ENCODE results near the gene CSNK1G3.

Gene CSNK1G3

DNA sequence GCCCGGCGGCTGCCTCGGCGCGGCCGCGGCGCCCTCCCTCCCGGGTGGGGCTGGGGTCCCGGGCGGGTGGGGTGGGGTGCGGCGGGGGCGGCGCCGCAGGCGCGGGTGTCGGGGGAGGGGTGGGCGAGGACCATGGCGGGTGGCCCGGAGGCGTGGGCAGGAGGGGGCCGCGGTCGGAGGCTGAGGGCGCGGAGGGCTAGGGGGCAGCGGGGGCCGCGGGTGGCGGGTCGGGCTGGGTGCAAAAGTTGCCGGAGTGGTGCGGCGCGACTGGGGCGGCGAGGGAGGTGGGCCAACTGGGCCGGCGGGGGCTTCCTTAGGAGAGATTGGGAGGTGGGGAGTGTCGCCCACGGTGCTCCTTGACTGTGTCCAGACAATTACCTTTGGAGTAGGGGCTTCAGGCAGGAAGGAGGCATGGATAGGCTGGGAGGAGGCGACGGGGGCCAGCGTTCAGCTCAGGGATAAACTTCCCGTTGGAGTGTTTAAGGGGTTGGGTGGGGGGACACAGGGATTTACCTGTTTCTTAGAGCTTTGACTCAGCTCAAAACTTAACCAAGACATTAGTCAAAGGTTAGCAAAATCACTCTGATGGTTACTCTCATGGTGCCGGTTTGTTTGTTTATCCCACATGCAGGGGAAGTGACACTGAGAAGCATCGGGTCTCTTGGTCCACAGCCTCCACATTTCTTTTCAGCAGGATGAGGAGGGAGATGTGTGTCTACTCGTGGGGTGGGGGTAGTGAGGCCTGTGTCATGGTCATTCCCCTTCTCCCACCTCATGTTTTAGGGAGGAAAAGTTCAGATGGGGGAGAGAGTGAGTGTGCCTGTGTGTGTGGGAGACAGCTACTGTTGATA, 859 bp downstream of the CSNK1G3 start:
- in situ Hi-C loops (cut with HindIII; ENCODE audit: low sequenced_read_pairs): no loop called here

DNA sequence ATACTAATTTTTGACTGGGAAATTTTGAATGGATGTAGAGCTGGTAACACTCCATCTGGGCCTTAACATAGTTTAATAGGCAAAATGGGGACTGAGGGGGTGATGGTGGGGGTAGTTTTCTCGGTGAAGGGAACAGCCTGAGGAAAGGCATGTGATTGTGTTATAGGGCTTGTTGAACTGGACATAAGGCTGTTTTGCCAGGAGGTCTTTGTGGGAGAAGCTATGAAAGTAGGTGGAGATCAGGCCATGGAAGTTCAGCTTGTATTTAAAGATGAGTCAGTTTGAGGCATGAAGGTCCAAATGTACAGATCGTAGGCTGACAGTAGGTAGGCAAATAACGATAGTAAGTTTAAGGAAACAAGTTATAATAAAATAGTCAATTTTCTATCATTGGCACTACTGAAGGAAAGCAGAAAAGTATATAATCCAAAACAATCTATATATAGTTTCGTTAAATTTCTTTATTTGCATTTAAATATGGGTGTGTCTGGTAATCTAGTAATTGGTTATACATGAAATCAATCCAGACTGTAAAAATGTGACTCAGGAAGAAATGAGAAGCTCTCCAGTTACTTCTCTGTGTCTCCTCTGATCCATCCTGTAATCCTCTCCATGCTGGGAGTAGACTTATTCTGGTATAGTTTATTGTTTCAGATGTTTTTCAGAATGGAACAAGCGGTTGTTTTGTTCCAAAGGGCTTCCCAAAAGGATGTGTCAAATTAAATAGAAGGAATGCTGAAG, 2.8 kb downstream of the CSNK1G3 start:
- in situ Hi-C loops (cut with HindIII; ENCODE audit: low sequenced_read_pairs): no loop called here

DNA sequence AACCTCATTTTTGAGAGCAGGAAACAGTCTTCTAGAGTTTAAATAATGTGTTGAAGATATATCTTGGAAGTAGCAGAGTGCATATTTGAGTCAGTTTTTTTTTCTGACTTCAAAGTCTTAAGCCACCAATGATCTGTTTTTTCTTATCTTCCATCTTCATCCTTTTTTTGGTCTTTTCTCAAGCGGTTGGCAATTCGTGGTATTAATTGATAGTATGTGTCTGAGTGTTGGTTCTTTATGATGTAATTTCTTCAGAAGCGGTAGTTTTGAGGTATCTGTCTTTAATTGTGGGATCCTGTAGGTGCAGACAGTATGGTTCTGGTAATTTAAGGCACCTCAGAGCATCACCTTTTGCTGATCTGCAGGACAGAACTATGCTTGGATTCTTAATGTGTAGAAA, 3.9 kb downstream of the CSNK1G3 start:
- in situ Hi-C loops (cut with HindIII; ENCODE audit: low sequenced_read_pairs): no loop called here

DNA sequence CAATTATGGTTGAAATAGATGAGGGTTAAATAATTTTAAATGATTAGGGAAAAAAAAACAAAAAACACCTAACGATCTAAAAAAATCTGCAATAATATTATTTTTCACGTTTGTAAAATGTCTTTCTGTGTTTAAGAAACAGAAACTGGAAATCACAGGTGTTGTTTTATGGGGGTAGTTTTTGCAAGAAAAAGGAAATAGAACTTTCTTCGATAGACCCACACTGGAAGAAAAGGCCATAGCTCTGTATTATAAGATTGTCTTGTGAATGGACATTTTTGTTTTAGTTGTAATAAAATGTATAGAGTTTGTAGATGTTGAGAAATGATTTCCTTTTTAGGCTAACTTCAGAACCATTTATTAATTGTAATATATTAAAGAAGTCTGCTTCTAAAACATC, 5.5 kb downstream of the CSNK1G3 start:
- in situ Hi-C loops (cut with HindIII; ENCODE audit: low sequenced_read_pairs): no loop called here

DNA sequence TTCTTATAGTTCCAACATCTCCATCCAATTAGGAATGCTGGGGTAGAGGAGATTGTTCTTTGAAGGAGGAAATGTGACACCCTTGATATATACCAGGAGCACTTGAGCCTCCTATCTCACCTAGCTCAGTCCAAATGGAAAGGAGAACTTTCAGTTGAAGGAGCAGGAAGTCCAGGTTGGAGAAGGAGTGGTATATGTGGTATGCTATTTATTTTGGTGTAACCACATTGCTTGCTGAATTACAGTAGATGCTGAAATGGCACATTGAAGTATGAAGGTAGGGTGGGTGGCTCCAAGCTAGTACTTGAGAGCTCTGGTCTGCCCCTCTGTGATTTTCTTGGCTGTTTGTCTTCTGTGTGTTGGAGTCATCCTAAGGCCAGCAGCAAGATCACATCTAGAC, 6.1 kb downstream of the CSNK1G3 start:
- in situ Hi-C loops (cut with HindIII; ENCODE audit: low sequenced_read_pairs): no loop called here

DNA sequence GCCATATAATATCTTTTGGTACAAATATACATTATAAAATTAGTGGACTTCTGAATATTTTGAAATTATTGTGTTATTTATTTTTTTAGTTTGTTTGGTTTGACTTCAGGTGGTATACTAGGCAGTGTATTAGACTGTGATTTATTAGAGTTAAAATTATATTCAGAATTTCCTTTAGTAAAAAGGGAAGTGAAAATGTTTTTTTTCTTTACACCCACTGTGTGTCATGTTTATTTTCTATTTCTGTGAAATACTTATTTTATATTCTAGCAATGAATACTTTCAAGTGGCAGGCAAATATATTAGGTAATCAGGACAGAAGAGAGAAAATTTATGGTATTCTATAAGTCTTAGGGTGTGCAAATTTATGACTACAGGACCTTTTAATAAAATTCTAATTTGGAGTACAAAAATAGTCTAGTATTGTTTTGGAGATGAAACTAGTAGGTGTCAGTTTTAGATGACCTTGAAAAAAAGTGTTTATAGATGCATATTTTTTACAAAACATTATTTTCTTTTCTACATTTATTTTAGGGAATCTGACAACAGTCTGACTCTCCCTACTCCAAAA, 8.8 kb downstream of the CSNK1G3 start:
- in situ Hi-C loops (cut with HindIII; ENCODE audit: low sequenced_read_pairs): no loop called here

DNA sequence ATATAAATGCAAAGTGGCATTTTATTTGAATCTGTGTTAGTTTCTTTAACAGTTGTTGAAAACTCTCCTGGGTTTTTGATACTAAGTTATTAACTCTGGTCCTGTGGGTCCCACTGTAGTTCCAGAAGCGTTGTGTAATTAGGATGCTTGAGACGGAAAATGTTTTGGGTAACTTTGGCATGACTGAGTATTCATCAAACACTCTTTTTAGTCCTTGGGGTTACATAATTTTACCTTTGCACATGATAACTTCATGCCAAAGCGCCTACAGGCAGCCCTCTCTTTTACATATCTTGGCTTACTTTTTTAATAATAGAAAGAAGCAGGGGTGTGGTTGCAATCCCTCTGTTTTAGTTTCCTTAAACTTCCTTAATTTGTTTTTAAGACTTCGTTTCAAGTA, 12.2 kb downstream of the CSNK1G3 start:
- in situ Hi-C loops (cut with HindIII; ENCODE audit: low sequenced_read_pairs): no loop called here

DNA sequence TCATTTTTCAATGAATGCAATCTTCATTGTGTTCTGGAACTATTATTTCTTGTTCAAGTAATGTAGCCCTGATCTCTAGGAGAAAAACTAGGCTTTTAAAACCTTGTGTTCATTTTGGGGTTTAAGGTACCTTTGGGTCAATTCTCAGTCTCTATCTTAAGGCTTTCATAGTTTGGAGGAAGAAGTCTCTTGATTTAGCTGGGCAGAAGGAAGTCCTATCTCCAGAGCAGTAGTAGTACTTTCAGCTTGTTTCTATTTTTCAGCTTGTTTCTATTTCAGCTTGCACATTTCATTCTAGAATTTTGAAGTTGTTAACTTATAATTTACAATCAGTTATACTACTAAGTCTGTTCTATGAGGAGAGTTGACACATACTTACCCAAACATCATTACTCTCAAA, 15.2 kb downstream of the CSNK1G3 start:
- in situ Hi-C loops (cut with HindIII; ENCODE audit: low sequenced_read_pairs): no loop called here

DNA sequence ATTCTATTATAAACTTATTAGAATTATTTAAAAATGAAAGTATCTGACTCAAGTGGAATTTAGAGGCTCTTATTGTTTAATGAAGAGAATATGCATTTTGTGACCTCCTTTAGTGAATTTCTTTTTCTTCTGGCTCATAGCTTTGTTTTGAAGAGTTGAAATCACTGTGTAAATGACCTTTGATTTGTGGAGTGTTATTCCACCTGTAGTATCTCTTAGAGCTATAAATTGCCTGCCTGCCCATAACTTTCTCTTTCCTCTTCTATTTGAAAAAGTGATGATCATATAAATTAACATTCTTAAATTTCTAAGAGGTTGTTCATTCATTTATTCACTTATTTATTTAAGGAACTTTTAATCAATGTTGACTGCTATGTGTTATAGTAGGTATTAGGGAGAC, 16.1 kb downstream of the CSNK1G3 start:
- in situ Hi-C loops (cut with HindIII; ENCODE audit: low sequenced_read_pairs): no loop called here

DNA sequence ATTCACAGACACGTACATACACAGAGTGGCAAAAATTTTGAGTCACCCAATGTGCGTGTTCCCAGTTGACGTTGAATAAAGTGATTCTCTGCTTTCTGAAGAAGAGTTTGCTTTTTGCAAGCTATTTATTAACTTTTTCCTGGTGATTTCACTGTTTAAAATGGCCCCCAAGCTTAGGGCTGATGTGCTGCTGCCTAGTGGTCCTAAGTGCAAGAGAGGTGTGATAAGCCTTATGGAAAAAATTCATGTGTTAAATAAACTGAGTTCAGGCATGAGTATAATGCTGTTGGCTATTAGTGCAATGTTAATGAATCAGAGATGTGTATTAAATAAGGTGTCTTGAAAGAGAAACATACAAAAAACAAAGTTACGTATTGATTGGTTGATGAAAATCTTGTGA, 16.9 kb downstream of the CSNK1G3 start:
- in situ Hi-C loops (cut with HindIII; ENCODE audit: low sequenced_read_pairs): no loop called here

DNA sequence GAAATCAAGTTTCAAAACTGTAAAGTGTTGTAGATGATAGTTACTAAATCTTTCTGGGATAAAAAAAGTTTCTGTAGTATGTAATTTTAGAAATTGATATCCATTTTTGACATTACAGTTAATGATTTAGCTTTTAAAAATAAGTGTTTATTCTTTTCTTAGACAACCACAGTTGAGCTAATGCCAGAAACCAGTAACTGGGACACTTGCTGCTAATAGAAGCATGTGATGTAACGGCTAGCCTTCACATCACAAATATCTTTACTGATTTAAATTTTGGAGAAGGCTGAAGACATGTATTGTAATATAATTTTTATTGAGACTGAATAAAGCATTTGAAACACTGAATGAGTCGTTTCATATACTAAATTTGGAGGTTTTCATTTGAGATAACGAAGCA, 18.8 kb downstream of the CSNK1G3 start:
- in situ Hi-C loops (cut with HindIII; ENCODE audit: low sequenced_read_pairs): no loop called here

DNA sequence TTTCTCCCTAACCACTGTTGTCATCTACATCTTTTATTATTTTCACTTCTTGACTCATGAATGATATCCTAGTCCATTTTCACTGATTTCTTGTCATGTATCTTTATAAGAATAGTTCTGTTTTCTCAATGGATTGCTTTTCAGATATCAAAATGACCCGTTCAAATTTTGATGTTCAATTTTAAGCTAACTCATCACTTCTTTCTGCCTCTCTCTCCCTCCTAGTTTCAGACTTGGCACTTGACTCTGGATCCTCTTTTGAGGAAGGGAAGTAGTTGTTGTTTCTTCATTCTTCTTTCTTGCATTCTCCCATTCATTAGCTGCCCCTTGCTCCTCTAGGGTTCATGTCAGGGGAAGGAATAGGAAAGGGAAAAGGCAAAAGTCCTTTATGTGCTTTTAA, 23.7 kb downstream of the CSNK1G3 start:
- in situ Hi-C loops (cut with HindIII; ENCODE audit: low sequenced_read_pairs): no loop called here

DNA sequence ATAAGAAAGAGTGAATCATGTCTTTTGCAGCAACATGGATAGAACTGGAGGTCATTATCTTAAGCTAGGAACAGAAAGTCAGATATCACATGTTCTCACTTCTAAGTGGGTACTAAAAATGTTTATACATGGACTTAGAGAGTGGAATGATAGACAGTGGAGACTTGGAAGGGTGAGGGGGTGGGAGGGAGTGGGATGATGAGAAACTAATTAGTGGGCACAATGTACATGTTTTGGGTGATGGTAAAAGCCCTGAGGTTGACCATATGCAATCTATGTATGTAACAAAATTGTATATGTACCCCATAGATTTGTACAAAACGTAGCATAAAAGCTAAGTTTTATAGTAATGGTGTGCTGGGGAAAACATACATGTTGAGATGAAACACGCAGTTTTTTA, 25.3 kb downstream of the CSNK1G3 start:
- in situ Hi-C loops (cut with HindIII; ENCODE audit: low sequenced_read_pairs): no loop called here

DNA sequence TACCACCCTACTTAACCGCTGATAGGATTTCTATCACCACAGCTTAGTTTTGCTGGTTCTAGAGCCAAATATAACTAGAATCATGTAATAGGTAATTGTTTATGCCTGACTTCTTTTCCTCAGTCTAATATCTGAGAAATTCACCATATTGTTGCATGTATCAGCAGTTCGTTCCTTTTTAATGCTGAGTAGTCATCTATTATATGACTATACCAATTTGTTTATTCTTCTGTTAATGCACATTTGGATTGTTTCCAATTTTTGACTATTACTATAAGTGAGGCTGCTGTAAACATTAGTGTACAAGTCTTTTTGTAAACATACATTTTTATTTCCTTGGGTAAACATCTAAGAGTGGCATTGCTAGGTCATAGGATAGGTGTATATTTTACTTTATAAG, 25.9 kb downstream of the CSNK1G3 start:
- in situ Hi-C loops (cut with HindIII; ENCODE audit: low sequenced_read_pairs): no loop called here

DNA sequence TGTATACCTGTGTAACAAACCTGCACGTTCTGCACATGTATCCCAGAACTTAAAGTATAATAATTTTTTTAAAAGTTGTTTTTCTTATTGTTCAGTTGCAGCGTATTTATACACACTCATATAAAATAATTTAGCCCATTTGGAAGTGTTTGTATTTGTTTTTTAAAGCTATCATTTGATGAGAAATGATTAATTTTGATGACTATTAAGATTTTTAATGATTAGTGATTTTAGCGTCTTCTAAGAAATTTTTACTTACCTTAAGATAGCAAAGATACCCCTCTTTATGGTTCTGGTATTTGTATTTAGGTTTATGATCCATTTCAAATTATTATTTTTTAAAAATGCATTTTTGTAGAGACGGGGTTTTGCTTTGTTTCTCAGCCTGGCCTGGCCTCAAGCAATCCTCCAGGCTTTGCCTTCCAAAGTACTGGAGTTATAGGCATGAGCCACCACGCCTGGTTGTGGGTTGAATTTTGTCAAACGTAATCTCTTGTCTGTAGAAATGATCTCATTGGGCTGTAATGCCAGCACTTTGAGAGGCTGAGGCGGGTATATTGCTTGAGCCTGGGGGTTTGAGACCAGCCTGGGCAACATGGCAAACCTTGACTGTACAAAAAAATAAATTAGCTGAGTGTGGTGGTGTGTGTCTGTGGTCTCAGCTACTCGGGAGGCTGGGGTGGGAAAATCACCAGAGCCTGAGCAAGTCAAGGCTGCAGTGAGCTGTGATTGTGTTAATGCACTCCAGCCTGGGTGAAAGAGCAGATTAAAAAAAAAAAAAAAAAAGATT, 26.9 kb downstream of the CSNK1G3 start:
- in situ Hi-C loops (cut with HindIII; ENCODE audit: low sequenced_read_pairs): no loop called here

DNA sequence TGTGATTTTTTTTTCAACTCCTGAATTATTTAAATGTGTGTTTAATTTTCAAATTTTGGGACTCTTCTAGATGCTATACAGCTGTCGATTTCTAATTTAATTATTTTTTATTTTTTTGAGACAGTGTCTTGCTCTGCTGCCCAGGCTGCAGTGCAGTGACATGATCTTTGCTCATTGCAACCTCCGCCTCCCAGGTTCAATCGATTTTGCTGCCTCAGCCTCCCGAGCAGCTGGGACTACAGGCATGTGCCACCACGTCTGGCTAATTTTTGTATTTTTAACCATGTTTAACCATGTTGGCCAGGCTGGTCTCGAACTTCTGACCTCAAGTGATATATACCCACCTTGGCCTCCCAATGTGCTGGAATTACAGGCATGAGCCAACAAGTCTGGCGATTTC, 28.6 kb downstream of the CSNK1G3 start:
- in situ Hi-C loops (cut with HindIII; ENCODE audit: low sequenced_read_pairs): no loop called here

DNA sequence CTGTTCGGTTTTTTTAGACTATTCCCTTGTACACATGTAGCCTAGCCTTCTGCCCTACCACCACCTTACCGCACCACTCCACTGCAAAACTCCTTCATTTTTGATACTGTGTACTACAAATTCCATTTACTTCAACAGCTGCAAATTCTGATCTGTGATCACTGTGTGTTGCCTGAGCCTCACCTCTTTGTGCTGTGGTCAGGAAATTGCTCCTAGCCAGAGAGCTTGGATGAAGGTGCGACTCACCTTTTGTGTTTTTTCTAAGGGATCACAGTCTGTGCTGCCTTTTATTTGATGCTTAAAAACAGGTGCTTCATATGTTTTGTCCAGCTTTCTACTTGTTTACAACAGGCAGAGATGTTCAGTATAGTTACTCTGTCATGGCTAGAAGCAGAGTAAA, 31.5 kb downstream of the CSNK1G3 start:
- in situ Hi-C loops (cut with HindIII; ENCODE audit: low sequenced_read_pairs): no loop called here

DNA sequence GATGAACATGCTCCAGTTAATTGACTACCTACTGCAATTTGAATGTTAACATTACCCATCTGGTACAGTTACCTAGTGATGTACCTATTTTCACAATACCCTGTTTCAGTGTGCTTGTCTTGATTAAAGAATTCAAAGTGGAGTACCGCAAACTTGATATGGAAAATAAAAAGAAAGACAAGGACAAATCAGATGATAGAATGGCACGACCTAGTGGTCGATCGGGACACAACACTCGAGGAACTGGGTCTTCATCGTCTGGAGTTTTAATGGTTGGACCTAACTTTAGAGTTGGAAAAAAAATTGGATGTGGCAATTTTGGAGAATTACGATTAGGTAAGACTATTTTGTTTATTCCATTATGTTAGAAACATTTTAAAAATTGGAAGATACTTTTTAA, 33.5 kb downstream of the CSNK1G3 start:
- in situ Hi-C loops (cut with HindIII; ENCODE audit: low sequenced_read_pairs): no loop called here

DNA sequence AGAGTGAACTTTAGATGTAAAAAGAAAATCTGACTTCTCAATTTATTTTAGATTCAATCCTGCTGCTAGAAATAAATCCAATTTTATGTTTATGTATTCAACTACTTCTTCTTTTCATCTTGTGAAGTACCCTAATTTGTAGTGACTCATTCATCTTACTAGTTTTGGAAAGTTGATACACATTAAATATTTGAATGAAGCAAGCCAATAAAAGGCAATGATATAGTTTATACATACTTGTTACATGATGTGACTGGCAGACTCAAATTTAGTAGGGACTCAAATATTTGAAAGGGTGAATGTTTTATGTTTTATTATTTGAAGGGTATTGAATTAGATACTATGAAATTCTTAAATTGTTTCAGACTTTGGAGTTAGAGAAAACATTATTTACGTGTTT, 34.7 kb downstream of the CSNK1G3 start:
- in situ Hi-C loops (cut with HindIII; ENCODE audit: low sequenced_read_pairs): no loop called here

DNA sequence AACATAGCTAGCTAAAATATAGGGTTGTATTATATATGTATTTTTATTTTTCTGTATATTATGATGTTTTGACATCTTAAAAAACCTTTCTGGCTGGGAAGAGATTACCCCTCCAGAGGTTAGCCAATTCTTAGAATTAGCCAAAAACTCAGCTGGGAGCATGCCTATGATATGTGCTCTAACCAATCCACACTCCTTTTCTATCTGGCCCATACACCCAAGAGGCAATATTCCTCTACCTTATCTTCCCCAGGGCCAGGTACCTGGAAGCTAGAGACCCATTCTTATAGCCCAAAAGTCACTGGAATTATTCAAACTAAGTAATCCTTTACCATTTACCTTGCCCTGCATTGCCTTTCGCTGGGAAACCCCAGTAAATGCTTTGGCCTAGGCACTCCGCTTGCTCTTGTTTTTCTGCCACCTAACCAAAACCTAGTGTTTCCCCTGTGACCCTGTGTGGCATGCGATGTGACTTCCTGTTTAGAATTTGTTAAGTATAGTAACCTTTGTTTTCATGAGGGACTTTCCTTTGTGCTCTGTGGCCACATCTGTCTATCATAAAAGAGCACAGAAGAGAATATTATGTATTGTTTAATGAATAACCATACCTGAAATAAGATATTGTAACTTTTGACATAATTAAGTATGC, 37.4 kb downstream of the CSNK1G3 start:
- in situ Hi-C loops (cut with HindIII; ENCODE audit: low sequenced_read_pairs): no loop called here

DNA sequence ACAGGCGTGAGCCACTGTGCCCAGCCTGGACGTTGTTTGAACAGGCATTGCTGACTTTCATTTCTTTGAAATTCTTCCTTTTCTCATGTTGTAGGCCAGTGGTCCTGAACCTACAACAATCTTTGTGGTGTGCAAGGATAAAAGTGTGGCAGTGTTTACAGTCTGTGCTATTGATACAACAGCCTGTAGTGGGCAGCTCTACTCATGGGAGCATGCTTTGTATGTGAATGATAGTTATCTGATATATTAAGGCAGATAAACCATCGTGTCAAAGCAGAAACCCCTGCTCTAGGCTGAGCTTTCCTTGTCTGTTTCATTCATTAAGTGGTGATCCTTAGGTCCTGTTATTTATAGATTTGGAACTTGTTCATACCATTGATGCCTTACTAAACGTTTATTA, 42.6 kb downstream of the CSNK1G3 start:
- in situ Hi-C loops (cut with HindIII; ENCODE audit: low sequenced_read_pairs): no loop called here
